ENCODE data around the gene MDK. TPM values are rescaled to one million over a fixed set of nuclear protein-coding genes. Genes with fewer than 3 reads are reported as not detected.
A peak's percentile ranks its signal among the peaks of the same experiment; 100 is the strongest.
"Not testable (repeated sequence)": the region's sequence is repeated elsewhere in the genome, so short reads cannot be mapped to it uniquely, and the experiment has no call there.

MDK gene
- total RNA-seq, 1 donor from 2014 or later, result 24.7 TPM

- Histone ChIP-seq H3K27ac (no peak overlapping the region), H3K4me3 (no peak overlapping the region), H3K27me3 (no peaks in the 10 kb centered on the region), H3K36me3 (peaks cover 45% of the 10 kb centered on the region), H3K4me1 (peaks cover 7% of the 10 kb centered on the region), H3K9me3 (no peaks in the 10 kb centered on the region)
- ATAC-seq (peak; percentile 13), DNase-seq (no peak)
- intact Hi-C loops (cut with DNase I), result no loop called here
- no peak for TF ChIP-seq CTCF (IDR thresholded peaks at IDR 0.05)
Measured at GRCh38 chr11:46370253-46370652, 11.2 kb upstream of the MDK start.

- peaks cover 55% of the 10 kb centered on the region for H3K36me3 ChIP-seq
- DNase-seq, result not testable (repeated sequence)
Measured at GRCh38 chr11:46371262-46371661, 10.2 kb upstream of the MDK start.

GRCh38 chr11:46372086-46372485 is 9.4 kb upstream of the MDK start:
- intact Hi-C loops (cut with DNase I), result no loop called here
- no peaks in the 10 kb centered on the region for H3K9me3 ChIP-seq
- no peak overlapping the region for H3K4me3 ChIP-seq
- no peak for ATAC-seq
- no peak for DNase-seq
- peaks cover 60% of the 10 kb centered on the region for H3K36me3 ChIP-seq
- peaks cover 4% of the 10 kb centered on the region for H3K4me1 ChIP-seq
- no peak for TF ChIP-seq CTCF (IDR thresholded peaks at IDR 0.05)
- no peak overlapping the region for H3K27ac ChIP-seq
- no peaks in the 10 kb centered on the region for H3K27me3 ChIP-seq

More at GRCh38 chr11:46371262-46371661, 10.2 kb upstream of the MDK start:
- H3K4me3 ChIP-seq; H3K27ac ChIP-seq; ATAC-seq; H3K4me1 ChIP-seq; intact Hi-C loops (cut with DNase I); H3K9me3 ChIP-seq; H3K27me3 ChIP-seq: not testable (repeated sequence)

- H3K27ac ChIP-seq; H3K9me3 ChIP-seq; H3K27me3 ChIP-seq; intact Hi-C loops (cut with DNase I); ATAC-seq; DNase-seq; H3K4me3 ChIP-seq; H3K4me1 ChIP-seq: not testable (repeated sequence)
- peaks cover 60% of the 10 kb centered on the region for H3K36me3 ChIP-seq
Measured at GRCh38 chr11:46372501-46372900, 9.0 kb upstream of the MDK start.

- ATAC-seq, result no peak
- peaks cover 51% of the 10 kb centered on the region for H3K36me3 ChIP-seq
Measured at GRCh38 chr11:46373787-46374740, 7.4 kb upstream of the MDK start.

GRCh38 chr11:46374815-46375214 is 6.7 kb upstream of the MDK start:
- Histone ChIP-seq H3K27me3 (no peaks in the 10 kb centered on the region), H3K27ac (no peak overlapping the region), H3K4me1 (peaks cover 4% of the 10 kb centered on the region), H3K36me3 (peaks cover 51% of the 10 kb centered on the region), H3K9me3 (no peaks in the 10 kb centered on the region), H3K4me3 (no peak overlapping the region)
- intact Hi-C loops (cut with DNase I), result no loop called here
- TF ChIP-seq CTCF (IDR thresholded peaks at IDR 0.05), result no peak
- ATAC-seq (no peak), DNase-seq (no peak)

More at GRCh38 chr11:46373787-46374740, 7.4 kb upstream of the MDK start:
- no peak overlapping the region for H3K27ac ChIP-seq
- H3K9me3 ChIP-seq, result no peaks in the 10 kb centered on the region
- no peak for DNase-seq
- H3K27me3 ChIP-seq, result no peaks in the 10 kb centered on the region
- H3K4me1 ChIP-seq, result no peaks in the 10 kb centered on the region
- TF ChIP-seq CTCF (IDR thresholded peaks at IDR 0.05), result no peak
- intact Hi-C loops (cut with DNase I), result no loop called here
- H3K4me3 ChIP-seq, result no peak overlapping the region

Measured in upper lobe of right lung (tissue), 1 donor.